Activated CD8-positive, alpha-beta memory T cell treated with anti-CD3 and anti-CD28 coated beads, Interleukin-2, amount 50 U/mL, for 1 hour (primary cell): ENCODE measurements around the gene S100A3.
A peak's percentile ranks its signal among the peaks of the same experiment; 100 is the strongest.
"Not testable (repeated sequence)": the region's sequence is repeated elsewhere in the genome, so short reads cannot be mapped to it uniquely, and the experiment has no call there.

ENCODE experiments used
- DNase-seq: peaks from one replicate; pipeline ENCODE4 v3.0.0-alpha.2; 2020; ENCODE audit errors: extremely low read depth

Gene S100A3

DNA sequence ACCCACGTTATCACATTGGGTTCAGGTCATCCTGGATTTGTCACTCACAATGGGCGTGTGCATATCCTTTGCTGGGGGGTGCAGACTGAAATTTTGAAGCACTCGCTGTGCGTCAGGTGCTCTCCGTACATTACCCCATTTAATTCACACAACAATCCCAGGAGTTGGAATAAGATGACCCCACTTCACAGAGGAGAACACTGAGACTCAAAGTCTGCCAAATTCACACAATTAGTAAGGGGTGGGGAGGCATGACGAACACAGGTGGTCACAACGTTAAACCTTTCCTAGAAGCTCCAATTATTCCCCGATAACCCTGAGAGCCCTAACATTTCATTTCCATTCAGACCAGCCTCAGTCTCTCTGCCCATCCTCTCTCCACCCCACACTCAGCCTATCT, 20.4 kb upstream of the S100A3 start:
- no peak for DNase-seq

DNA sequence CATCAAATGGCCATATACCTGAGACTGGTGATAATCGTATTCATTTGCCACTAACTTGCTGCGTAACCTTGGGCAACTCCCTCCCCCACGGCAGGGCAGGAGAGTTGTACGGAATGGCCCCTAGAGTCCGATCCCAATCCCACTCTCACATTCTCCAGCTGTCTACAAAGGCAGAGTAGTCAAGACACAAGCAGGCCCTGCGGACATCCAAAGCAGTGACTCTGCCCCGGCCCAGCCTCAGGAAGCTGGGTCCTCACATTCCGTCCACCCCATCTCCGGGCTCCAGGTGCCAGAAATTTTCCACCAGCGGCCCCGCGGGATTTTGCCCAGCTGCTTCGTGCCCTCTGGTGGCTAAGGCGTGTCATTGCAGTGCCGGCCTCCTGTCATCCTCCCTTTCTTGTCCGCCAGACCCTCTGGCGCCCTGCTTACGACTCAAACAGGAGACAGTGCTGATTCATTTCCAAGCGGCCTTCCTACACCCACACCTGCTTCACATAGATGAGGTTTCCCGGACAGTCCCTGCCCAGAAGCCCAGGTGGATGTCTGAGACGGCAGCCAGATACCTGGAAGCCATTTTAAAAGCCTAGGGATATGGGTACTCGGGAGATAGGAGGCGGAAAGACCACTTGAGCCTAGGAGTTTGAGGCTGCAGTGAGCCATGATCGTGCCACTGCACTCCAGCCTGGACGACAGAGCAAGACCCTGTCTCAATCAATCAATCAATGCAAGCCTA, 19.5 kb upstream of the S100A3 start:
- peak; percentile 61 for DNase-seq

DNA sequence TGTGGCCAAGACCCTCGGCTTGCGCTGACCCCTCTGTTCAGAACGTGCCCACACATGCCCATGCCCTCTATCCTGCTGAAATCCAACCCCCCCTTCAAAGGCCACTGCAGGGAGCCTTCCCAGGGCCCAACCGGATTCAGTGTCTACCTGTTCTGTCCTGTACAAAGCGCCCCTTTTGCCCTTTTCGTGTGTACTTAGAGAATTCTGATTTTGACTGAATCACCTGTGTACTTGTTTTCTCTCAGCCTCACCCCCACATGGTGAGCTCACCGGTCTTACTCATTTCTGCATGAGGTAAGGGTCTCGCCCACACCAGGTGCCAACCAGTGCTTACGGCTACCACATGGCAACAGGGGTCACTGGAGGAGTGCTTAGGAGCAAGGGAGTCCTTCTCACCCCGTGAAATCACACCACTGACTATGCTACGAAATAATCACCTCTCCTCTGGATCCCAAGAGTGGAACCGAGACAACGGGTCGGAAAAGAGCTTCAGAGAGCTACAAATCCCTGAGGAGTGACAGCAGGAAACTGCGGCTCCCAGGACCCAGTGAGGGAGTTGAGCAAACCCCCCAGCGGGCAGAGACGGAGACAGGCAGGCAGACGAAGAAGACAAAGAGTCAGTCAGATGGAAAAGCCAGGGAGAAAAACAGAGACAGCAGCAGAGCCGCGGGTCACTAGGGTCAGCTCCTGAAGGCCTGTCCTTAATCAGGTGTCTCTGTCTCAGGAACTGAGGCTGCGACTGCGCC, 18.7 kb upstream of the S100A3 start:
- no peak for DNase-seq

DNA sequence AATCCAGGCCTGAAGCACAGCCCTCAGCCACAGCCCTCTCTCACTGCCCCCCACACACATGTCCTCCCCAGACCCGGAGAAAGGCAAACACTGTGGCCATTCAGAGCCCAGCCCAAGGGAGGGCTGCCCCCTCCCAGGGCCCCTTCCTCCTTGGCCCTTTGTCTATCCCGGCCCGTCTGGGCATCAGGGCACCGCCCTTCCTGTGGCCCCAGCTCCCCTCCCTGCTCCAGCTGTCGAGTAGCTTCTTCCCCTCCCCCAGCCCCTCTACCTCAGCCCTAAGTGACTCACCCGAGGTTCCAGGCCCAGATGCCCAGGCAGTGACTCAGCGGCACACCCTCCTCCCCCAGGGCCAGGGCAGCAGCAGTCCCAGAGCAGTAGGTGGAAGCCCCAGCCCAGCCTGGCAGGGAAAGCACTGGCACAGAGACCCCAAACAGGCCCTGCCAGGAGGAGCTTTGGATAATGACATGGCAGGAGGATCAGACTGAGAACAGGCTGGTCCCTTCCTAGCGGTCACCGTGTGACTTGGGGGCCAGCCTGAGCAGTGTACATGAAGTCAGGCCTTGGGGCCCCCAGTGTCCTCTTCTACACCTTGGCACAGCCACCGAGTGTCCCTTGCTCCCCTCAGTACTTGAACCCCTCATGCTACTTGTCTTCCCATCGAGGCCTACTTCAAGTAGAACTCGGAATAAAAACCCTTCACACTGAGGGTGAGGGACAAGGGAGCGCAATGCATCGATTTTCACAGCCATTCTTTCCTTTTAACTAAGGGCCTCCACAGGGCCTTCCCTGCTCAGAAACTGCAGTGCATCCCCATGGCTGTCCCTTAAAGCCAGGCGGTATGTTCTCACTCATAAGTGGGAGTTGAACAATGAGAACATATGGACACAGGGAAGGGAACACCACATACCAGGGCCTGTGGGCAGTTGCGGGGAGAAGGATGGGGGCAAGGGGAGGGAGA, 17.6 kb upstream of the S100A3 start:
- DNase-seq: peak; percentile 65

DNA sequence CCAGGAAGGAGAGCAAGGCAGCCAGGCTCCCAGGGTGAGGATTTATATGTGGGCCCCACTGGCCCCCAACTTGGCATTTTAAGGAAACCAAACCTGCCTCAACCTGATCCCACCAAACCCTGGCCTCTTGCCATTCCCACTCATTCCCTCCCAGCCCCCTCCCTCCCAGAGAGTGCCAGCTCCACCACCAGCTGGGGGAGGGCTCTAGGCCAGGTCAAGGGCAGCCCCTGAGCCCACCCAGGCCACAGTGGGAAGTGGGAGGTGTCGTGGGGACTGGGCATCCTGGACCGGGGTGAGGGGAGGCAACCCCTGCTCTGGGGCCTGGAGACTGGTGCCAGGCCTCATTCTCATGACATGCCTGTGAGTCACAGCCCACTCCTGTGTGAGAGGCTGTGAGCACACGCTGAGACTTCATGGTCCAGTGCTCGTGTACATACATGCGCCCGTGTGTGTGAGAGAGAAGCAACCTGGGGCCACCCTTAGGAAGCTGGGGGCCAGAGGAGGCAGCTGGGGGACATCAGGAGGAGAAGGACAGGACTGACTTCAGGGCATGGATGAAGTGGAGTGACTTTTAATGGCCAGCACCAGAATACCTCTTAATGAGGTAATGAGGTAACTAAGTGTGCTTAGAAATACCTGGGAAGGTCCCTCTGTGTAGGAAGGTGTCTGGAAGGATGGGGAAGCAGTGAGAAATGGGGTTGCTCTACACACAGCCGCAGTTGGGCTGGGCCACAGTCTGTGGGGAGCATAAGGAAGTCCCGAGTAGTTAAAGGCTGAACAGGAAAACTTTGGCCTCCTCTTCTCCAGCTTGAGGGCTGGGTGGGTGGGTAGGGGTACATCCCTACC, 16.7 kb upstream of the S100A3 start, which contains the start of gene S100A2:
S100A2 (minus strand) TSS at position 316 of the 846 bp plus-strand sequence. CDS start 1,967 bp downstream, outside the sequence.
- DNase-seq: no peak

DNA sequence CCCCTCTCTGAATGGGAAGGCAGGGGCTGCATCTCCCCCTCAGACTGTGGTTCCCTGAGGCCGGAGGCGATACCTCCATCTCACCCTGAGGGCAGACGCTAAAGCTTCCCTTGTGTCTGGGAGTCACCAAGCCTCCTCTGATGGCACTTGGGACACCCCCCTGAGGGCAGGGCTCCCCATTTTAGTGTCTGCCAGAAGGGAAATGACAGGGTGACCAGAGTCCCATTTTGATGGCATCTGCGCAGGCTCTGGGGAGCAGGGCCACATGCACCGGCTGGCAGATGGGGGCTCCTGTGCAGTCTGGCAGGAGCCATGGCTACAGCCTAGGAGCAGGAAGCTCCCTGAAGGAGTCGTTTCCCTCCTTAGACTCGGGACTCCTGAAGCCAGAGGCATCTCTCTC, 14.9 kb upstream of the S100A3 start:
- no peak for DNase-seq

DNA sequence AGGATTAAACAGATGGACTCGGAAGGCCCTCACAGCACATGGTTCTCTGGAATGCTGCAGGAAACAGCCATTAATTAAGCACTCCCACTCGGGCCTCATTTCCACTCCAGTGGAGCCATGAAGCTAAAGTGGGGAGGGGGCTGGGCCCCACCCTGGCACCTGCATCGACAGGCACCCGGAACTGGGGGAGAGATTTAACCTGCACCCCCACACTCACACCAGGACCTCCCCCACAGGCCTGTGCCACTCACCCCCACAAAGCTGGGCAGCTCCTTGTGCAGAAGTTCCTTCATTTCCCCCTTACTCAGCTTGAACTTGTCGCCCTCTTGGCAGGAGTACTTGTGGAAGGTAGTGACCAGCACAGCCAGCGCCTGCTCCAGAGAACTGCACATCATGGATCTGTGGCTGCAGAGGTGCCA, 14.4 kb upstream of the S100A3 start:
- DNase-seq: no peak

DNA sequence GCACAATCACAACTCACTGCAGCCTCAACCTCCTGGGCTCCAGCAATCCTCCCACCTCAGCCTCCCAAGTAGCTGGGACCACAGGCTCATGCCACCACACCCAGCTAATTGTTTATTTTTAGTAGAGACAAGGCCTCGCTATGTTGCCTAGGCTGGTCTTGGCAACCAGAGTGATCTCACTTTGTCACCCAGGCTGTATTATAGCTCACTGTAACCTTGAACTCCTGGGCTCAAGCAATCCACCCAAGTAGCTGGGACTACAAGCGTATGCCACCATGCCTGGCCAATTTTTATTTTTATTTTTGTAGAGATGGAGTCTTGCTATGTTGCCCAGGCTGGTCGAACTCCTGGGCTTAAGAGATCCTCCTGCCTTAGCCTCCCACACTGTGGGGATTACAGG, 13.0 kb upstream of the S100A3 start:
- DNase-seq: not testable (repeated sequence)

DNA sequence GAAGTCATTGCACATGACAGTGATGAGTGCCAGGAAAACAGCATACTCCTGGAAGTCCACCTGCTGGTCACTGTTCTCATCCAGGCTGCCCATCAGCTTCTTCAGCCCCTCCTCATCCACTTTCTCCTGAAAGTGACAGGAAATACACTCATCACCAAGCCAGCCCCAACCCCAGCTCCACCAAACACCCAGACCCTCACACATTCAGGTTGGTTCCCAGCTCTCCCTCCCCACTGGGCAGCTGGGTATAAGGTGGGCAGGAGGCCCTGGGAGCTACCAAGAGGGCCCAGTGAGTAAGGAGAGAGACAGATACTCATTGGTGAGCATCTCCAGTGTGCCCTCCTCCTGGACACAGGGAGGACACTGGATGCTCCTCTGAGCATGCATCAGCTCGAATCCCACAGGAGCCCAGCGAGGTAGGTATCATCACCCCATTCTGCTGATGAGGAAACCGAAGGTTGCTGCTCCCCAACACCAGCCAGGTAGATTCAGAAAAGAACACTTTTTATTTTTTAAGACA, 12.5 kb upstream of the S100A3 start:
- no peak for DNase-seq

DNA sequence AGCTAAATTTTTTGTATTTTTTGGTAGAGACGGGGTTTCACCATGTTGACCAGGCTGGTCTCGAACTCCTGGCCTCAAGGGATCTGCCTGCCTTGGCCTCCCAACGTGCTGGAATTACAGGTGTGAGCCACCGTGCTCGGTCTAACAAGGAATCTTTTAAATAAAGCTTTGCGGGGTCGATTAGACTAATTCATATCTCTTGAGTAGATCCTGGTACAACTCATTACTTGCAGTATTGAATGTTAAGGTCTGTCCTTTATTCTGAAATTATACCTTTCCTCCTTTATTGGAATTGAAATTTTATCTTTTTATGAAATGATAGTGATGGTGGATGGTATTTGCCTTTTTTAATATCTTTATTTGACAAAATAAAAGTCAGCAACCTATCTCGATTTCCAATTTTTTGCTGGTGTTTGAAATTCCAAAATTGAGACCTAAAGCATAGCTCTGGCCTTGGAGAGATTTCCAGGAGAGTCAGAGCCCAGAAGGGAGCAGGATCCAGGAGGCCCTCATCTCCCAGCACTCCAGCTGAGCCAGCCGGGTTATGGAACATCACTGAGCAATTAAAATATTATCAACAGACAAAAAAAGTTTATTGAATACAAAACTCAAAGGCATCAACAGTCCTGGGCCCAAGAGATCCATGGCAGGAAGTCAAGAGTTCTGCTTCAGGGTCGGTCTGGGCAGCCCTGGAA, 11.9 kb upstream of the S100A3 start:
- DNase-seq: no peak

DNA sequence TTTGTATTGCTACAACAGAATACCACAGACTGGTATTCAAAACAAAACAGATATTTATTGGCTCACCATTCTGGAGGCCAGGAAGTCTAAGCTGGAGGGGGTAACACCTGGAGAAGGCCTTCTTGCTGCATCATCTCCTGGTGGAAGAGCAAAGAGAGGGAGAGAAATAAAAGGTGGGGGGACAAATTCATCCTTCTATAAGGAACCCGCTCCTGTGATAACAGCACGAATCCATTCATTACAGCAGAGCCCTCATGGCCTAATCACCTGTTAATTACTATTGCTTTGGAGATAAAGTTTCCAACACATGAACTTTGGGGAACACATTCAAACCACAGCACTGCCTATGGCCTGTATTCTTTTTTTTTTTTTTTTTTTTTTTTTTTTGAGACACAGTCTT, 11.2 kb upstream of the S100A3 start:
- DNase-seq: no peak

DNA sequence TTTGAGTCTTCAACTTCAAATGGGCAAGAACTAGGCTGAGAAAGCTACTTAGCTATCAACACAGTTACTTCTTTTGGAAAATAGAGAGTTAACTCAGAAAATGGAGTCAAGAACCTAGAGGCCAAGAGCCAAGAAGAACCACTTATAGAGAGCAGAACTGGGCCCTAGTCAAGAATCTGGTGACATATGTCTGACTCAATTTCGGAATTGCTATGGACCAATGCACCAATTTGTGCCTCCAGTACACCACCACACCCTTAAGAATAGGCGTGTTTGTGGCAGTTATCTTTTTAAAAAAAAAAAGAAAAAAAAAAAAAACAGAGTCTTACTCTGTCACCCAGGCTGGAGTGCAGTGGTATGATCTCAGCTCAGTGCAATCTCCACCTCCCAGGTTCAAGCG, 8.8 kb upstream of the S100A3 start:
- no peak for DNase-seq

DNA sequence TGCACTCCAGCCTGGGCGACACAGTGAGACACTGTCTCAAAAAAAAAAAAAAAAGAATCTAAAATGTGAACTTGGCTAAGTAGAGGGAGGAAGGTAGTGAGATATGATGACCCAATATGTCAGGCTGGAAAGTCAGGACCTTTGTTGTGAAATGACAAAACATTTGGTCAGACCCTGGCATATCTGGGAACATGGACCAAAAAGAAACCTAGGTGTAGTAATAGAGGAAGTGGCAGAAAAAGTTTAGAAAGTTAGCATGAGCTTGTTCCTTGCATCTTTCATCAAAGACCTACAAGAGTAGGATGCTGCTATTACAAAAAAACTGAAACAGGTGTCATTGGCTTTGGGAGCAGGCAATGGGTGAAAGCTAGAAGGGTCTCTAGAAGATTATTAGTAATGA, 7.3 kb upstream of the S100A3 start:
- no peak for DNase-seq

DNA sequence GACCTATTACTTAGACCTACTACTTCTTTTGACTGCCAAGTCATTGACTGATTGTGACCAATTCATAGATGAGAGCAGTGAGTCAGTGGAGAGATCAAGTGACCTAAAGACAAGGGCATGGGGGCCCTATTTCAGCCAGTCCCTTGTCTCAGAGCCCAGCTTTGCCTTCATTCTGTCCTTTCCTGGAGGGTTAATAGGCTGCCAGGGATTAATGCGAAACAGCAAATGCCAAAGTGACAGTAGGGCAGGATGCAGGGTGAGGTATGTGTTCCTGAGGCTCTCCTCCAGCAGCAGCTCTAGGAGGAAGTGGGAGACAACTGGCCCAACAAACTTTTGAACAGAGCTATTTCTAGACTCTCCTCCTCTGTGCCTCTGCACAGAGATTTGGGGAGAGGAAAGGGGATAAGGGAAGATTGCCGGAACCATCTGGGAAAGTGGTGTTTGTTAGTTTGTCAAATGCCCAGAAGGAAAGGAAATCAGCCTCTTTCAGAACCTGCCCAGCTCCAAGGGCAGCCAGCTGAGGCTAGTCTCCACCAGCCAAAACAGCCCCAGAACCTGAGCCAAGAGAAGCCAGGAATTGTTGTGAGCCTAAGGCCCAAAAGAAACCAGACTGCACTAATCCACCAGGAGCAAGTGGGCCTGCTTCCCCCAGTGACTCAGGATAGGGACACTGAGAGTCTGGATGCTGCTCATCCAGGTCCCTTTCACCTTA, 4.9 kb upstream of the S100A3 start:
- no peak for DNase-seq

DNA sequence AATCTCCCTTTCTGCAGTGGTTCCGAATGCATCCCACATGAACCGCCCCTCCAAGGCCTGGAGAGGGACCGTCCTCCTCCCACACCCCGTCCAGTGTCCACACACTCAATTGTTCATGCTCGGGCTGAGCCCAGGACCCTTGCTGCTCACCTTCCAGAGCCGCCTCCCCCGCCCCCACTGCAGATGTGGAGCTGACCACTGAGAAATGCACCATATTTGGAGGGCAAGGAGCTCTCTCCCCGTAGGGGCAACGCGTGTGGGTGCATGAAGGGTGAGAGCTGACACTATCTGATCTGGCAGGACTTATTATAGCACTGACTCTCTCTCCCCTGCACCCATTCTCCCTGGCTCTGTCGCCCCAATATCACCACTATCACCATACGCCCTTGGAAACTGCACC, 4.0 kb upstream of the S100A3 start:
- DNase-seq: no peak

DNA sequence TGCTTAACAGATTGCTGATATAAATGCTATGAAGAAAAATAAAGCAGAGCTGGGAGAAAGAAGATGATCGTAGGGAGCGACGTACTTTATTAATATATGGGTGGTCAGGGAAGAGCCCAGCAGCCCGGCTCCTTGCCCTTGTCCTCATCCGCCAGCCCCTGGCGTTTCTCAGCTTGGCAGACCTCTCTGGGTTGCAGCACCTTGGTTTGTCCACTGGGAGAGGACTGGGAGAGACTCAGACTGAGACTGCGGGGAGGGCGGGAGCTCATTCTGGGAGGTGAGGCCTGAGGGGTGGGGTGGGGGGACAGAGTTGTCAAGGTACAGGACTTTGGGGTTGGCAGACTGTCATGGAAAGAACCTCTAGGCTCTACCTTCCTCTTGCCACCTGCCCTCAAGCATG, 3.3 kb upstream of the S100A3 start:
- DNase-seq: no peak

DNA sequence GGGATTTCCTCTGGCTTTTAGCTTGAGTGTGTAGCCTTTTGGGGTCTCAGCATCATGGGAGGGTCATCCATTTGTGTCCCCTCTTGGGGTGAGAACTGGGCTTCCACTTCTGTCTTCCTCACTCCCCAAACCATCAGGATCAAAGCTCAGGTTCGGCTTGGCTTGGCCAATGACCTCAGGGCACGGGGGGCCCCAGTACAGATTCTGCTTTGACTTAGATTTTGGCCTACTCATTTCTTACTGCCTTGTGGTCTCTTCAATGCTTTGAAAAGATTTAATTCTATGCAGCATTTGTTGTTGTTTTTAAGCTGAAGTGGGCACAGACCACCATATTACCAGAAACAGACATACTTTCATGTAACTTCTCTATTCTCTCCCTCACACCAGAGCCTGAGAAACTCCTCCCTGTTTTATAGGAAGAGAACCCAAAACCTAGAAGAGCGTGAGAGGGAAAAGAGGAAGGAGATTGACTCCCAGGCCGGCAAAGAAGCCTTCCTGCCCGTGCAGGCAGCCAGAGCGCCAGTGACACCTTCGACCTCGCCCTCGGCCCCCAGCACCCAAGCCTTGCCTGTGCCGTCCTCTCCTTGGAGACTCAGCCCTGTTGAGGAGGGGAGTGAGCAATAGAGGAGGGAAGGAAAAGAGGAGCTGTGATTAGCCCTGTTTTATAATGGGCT, 1.9 kb upstream of the S100A3 start:
- no peak for DNase-seq

DNA sequence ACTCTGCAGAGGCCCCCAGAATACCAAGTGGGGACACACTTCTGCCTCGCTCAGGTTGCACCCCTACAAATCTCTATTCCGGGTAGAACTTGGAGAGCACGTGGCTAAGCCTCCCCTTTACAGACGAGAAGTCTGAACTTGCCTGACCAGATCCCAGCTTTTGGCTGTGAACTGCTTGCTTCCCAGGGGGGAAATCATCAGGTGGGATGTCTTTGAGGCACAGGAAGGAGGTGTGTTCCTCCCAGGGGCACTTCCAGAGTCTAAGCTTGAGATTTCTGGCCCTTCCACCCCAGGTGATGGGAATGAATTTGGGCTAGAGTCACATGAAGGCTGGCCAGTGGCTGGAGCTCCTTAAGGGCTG, 1.3 kb upstream of the S100A3 start:
- DNase-seq: no peak

DNA sequence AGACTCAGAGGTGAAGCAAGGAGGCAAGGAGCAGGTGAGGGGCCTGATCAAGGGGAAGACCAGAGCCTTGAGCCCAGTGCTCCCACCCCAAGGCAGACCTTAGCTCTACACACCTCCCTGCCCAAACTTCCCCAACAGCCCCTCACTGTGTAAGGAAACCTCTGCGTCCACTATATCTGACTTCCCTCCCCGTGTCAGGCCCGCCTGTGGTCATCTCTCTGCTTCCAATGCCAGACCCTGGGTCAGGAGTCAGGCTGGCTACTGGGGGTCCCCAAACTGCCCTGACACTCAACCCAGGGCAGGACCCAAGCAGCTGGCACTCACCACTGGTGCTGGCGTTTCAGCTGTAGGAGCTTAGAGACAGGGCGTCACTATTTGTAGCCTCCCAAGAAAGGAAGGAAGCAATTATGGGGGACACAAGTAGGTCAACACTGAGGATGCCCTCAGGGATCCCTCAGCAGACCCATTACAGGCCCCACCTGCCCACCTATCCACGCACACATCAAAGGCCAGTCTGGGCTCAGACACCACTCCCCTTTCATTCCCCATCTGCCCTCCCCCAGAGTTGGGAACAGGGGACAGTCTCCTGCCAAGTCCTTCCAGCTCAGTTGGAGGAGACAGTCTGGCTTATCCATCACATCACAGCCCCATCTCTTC, 811 bp upstream of the S100A3 start:
- DNase-seq: no peak
